Measurements from ENCODE around the gene ZFP64.
A peak's percentile ranks its signal among the peaks of the same experiment; 100 is the strongest.
"Not testable (repeated sequence)": the region's sequence is repeated elsewhere in the genome, so short reads cannot be mapped to it uniquely, and the experiment has no call there.

Gene ZFP64

DNA sequence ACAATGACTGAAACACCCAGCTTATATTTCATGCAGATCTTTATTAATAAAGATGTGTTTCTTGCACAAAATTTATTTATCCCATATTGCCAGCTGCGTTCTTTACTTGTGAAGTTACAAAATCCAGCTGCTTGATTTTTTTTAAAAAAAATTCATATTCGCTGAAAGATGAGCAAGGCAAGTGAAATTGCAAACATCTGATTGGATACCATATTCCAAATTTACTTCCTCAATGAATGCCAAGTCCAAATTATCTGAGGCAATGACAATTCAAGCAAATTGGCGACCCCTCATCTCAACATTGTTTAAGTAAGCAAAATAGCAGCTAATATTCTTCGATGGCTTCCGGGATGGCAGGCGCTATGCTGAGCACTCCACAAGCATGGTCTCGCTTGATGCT, 37.7 kb downstream of the ZFP64 start:
- DNase-seq, result no peak

DNA sequence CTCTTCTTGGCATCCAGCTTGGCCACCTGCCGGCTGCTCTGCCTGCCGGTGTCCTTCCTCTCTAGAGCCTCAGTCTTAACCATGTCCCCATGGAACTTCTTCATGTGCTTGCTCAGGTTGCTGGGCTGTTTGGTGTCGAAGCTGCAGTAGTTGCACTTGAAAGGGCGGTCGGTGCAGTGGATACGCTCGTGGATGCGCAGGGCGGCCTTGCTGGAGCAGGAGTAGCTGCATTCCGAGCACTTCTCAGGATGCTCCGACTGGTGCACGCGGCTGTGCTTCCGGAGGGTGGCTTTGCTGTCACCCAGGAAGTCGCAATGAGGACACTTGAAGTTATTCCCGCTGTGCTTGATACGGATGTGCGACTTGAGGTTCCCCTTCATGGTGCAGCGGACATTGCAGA, 38.7 kb downstream of the ZFP64 start:
- no peak for DNase-seq

DNA sequence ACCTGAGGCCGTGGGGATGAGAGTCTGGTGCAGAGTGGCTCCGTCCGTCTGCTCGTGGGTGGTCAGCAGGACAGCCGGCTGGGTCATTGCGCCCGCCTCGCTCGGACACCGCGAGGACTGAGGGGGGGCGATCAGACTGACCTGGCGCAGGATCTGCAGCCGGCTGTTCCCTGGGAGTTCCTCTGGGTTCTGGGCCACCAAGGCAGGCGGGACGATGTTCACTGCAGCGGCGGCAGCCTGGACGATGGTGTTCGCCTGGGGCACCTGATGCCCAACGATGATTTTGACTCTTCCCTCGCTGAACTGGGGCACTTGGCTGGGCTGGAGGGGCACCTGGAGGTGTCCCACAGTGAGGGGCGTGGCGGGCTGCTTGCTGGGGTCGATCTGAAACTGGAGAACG, 39.2 kb downstream of the ZFP64 start:
- no peak for DNase-seq

- peak in 2 of 3 experiments; percentile 48 to 74 for DNase-seq
Measured at GRCh38 chr20:52150440-52151258, 40.9 kb downstream of the ZFP64 start.

- no peak for DNase-seq
Measured at GRCh38 chr20:52145587-52145986, 46.0 kb downstream of the ZFP64 start.

DNA sequence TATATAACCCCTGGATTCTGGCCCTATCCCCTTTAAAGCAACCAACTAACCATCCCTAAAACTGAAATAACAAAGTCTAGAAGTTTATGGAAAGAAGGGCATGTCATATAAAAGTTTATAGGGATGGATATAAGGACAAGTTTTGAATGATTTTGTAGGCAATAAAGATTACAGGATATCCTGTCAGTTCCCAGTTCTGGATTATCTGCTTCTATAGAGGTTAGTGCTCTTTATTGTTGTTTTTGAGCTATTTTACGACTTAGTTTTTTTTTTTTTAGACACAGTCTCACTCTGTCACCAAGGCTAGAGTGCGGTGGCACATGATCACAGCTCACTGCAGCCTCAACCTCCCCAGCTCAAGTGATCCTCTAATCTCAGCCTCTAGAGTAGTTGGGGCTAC, 48.3 kb downstream of the ZFP64 start:
- DNase-seq, result no peak

DNA sequence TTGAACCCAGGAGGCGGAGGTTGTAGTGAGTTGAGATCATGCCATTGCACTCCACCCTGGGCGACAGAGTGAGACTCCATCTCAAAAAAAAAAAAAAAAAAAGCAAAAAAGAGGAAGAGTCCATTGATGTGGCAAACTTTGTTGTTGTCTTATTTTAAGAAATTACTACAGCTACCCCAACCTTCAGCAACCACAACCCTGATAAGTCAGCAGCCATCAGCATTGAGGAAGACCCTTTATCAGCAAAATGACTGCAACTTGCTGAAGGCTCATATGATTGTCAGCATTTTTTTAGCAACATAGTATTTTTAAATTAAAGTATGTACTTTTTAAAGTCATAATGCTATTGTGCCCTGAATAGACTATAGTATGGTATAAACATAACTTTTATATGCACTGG, 48.8 kb downstream of the ZFP64 start:
- no peak for DNase-seq

- no peak for DNase-seq
Measured at GRCh38 chr20:52139986-52140385, 51.6 kb downstream of the ZFP64 start.

DNA sequence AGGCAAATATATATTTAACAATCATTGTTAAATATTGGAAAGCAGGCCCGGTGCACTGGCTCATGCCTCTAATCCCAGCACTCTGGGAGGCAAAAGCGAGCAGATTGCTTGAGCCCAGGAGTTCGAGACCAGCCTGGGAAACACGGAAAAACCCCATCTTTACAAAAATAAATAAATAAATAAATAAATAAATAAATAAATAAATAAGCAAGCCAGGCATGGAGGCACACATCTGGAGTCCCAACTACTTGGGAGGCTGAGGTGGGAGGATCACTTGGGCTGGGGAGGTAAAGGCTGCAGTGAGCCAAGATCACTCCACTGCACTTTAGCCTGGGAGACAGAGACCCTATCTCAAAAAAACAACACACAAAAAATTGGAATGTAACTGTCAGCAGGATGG, 53.7 kb downstream of the ZFP64 start:
- no peak for DNase-seq

DNA sequence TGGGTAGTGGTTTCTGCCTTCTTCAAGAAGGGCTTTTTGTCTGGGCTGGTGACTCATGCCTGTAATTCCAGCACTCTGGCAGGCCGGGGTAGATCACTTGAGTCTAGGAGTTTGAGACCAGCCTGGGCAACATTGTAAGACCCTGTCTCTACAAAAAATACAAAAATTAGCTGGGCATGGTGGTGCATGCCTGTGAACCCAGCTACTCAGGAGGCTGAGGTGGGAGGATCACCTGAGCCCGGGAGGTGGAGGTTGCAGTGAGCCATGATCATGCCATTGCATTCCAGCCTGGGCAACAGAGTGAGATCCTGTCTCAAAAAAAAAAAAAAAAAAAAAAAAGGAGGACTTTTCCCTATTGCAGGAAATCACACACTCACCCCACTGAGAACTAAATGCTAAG, 57.9 kb downstream of the ZFP64 start:
- not testable (repeated sequence) for DNase-seq

DNA sequence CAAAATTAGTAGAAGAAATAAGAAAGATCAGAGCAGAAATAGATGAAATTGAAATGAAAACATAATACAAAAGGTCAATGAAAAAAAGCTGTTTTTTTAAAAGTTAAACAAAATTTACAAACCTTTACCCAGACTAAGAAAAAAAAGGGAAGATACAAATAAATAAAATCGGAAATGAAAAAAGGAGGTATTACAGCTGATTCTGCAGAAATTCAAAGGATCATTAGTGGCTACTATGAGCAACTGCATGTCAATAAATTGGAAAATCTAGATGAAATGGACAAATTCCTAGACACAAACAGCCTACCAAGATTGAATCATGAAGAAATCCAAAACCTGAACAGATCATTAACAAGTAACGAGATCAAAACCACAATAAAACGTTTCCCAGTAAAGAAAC, 59.2 kb downstream of the ZFP64 start:
- no peak for DNase-seq

GRCh38 chr20:52131048-52131643, 60.4 kb downstream of the ZFP64 start:
- no peak for DNase-seq

GRCh38 chr20:52130406-52130805, 61.2 kb downstream of the ZFP64 start:
- DNase-seq, result no peak

GRCh38 chr20:52129611-52130010, 62.0 kb downstream of the ZFP64 start:
- no peak for DNase-seq

DNA sequence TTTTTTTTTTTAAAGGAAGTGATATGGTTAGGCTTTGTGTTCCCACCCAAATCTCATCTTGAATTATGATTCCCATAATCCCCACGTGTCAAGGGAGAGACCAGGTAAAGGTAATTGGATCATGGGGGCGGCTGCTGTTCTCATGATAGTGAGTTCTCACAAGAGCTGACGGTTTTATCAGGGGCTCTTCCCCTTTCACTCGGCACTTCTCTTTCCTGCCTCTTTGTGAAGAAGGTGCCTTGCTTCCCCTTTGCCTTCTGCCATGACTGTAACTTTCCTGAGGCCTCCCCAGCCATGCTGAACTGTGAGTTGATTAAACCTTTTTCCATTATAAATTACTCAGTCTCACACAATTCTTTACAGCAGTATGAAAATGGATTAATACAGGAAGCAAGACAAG, 64.3 kb downstream of the ZFP64 start:
- DNase-seq, result no peak

DNA sequence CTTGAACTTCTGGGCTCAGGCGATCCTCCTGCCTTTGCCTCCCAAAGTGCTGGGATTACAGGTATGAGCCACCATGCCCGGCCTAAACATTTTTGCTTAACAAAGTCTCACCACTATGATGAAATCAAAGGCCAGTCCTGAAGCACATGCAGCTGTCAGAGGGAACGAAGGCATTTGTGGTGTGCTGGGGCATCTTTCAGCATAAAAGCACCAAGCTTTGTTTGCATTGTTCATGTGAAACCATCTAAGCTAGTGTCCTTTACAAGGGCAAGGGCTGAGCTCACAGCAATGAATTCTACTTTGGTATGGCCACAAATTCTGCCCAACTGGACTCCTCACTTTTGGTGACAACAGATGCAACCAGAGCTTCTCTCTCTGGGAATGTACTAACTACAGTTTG, 66.8 kb downstream of the ZFP64 start:
- DNase-seq, result no peak

GRCh38 chr20:52118696-52119095, 72.9 kb downstream of the ZFP64 start:
- no peak for DNase-seq

DNA sequence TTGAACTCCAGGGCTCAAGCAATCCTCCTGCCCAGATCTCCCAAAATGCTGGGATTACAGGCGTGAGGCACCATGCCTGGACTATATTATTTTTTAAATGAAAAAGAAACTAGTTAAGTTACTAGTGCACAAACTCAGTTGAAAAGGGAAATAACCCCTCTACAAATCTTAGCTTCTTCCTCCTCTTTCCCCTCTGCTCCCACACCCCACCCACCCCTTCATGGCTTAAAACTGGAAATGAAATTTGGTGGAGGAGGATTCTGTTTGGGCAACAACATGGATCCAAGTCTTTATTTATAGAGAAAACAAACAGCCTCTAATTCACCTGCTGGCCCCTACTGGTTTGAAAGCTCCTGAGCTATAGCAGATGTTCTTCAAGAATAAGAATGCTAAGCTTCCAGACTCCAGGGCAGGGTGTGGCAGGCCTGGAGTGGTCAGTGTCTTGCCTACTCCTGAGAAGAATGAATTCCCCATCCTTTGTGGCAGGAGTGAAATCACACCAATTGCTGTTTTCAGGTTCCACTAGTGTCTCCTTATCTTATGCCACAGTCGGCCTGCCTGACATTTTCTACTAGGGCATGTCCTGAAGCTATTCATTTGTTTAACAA, 73.5 kb downstream of the ZFP64 start:
- no peak for DNase-seq

DNA sequence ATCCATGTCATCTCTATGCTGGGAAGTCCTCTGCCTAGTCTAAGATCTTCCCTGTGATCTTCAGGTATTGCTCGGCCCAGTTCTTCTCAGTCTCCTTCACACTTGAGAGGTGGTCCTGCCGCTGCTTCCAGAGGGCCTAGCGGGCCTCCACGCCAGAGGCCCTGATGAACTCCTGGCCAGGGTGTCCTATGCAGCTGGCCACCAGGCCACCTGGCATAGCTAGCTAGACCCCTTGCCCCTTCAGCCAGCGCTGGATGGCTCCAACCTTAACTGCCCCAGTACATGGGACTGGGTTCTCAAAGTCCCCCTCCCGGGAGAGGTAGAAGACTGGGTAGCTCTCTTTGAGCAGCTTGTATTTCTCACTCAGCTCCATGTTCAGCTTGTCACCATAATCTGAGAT, 81.1 kb downstream of the ZFP64 start:
- no peak for DNase-seq

DNA sequence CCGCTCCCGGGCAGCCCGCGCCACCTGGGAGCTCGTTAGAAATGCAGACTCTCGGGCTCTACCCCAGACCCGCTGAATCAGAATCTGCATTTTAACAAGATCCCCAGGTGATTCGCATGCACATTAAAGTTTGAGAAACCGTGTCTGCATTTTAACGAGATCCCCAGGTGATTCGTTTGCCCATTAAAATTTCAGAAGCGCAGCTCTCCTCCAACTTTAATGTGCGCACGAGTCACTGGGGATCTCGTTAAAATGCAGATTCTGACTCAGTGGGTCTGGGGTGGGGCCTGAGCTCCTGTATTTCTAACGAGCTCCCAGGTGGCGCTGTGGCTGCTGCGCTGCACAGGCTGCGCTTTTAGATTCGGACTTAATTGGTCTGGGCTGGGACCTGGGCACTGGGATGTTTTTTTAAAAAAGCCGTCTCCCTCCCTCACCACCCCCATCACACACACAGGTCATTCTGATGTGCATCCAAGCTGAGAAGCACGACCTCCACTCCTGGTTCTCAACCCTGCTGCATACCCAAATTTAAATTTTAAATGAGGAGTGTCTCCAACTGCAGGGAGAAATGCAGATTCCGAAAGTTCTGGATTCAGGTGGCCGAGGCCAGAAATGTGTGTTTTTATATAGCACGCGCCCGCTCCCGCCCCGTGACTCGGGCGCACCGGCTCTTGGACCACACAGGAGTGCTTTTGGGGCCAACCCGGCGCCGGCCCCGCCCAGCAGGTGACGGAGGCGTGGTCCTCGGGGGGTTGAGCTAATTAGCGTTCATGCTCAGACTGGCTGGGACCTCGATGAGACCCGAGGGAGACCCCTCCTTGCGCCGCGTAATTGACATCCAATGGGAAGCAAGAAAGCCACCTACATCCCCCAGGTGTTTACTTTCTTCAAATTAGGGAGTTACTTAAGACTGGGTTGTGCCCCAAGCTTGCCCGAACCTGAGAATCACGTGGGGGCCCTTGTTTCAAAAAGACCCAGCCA, 85.8 kb downstream of the ZFP64 start:
- DNase-seq, result no peak

GRCh38 chr20:52104546-52105441, 86.8 kb downstream of the ZFP64 start:
- DNase-seq, result no peak

Measured in NCI-H1417 (cell line).